Stimulated activated CD4-positive, alpha-beta T cell treated with anti-CD3 and anti-CD28 coated beads, Interleukin-2, amount 100 ng/mL, for 4 hours (primary cell): Measurements from ENCODE around the gene UBL5.
A peak's percentile ranks its signal among the peaks of the same experiment; 100 is the strongest.
"Not testable (repeated sequence)": the region's sequence is repeated elsewhere in the genome, so short reads cannot be mapped to it uniquely, and the experiment has no call there.

ENCODE experiments used
- DNase-seq: peaks from one replicate; pipeline ENCODE4 v3.0.0-alpha.2; 2020; ENCODE audit warnings: low read depth

The UBL5 gene

DNA sequence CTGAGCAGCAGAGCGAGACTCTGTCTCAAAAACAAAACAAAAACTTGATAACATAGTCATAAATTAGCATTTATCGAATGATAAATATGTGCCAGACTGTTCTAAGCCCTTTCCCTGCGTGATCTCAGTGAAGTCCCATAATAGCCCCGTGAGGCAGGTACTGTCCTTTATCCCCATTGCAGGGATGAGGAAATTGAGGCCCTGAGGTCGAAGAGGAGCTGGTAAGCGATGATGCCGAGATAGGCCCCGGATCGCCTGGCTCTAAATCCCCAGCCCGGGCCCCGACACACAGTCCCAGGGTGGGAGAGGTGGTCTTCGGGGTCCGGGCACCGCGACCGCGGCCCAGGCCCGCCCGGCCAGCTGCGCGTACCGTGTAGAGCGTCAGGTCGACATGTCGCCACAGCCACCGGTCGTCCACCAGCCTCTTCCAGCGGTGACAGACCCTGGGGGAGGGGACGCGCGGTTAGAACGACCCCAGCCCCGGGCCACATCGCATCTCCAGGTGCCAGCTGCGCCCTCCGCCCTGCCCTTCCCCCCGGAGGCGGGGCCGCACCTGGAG is 9.5 kb upstream of the UBL5 start:
- no peak for DNase-seq

DNA sequence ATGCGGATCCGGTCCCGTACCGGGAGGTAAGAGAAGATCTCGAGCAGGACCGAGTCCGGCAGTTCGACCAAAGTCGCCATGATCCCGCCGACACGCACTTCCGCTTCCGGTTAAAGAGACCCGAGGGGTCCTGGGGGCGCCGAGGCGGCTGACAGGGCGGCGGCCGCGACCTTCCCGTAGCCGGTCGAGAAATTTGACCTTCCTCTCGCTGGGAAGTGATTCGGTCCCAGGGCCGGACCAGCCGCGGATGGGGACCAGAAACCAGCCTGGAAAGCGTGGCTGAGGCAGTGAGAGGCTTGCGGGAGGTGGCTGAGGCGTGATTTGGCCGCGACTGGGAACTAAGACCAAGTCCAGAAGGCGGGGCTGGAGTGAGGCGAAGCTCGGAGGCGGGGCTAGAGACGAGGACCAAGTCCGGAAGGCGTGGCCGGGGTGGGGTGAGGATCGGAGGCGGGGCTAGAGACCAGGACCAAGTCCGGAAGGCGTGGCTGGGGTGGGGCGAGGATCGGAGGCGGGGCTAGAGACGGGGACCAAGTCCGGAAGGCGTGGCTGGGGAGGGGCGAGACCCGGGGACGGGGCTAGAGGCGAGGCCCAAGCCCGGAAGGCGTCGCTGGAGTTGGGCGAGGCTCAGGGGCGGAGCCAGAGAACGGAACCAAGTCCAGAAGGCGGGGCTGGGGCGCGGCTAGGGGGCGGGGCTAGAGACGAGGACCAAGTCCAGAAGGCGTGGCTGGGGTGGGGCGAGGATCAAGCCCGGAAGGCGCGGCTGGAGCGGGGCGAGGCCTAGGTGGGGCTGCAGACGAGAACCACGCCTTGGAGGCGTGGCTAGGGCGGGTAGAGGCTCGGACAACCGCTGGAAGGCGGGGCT is 8.8 kb upstream of the UBL5 start, which contains the start of gene FBXL12:
Gene FBXL12 (minus strand): TSS at position 346 of the 862 bp plus-strand sequence. CDS start 266 bp downstream, at position 80.
- peak; percentile 100 for DNase-seq

DNA sequence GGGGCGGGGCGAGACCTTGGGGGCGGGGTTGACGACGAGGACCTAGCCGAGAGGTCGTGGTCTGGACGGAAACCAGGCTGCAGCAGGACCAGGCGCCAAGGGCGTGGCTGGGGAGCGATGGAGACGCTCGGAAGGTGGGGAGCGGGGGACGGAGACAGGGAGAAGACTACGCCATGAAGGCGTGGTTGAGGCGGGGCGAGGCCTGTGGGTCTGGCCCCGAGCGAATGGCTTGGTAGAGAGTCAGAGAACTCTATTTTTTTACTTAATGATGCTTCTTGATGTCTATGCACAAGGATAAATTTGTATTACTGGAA is 8.2 kb upstream of the UBL5 start:
- no peak for DNase-seq

- not testable (repeated sequence) for DNase-seq
Observed at GRCh38 chr19:9820034-9820433, 7.7 kb upstream of the UBL5 start.

DNA sequence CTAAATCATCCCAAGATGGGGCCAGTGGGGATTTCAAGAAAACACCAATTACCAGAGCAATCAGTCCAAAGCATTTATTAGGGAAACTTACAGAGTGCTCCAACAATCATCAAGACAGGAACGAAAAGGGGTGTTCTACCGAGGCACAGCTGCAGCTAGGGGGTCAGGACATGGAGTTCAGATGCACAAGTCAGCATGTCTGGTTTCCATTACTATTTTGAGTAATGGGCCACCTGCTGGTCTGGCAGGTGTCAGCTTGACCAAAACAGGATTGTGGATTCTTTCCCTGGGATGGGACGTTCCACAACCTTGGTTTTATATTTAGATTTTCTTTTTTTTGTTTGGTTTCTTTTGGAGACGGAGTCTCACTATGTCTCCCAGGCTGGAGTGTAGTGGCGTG is 3.9 kb upstream of the UBL5 start:
- no peak for DNase-seq

DNA sequence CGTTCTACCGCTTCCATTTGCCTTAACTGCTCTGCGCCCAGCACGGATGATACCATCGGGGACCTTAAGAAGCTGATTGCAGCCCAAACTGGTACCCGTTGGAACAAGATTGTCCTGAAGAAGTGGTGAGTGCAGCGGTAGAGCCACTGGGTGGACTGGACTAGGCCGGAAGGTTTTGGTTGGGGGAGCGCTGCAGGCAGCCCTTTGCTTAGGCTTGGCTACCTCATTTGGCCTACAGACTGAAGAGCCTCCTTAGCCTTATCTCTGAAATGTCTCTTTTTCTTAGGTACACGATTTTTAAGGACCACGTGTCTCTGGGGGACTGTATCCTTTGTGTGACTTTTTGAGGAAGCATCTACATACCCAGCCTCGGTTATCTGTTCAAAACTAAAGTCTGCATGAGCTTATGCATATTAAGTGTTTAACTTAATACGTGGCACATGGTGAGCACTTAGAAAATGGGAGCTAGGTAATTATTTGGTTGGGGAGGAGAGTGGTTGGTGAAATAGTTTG is 889 bp downstream of the UBL5 start:
- DNase-seq = no peak

DNA sequence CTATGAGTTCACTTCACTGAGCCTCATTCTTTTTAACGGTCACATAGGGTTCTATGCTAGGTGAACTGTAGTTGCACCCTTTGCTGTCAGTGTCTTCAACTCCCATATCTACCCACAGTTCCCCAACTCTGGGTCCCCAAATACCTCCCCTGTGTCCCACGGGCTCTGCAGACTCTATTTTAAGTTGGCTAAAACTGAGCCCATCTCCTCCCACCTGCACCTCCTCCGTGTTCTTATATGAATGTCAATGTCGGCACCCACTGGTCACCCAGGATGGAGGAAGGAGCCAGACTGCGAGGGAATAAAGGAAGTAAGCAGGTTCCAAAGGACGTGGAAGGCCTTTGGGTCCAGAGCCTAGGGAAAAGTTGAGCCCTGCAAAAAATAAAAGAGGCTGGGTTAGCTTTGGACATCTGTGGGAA is 6.6 kb downstream of the UBL5 start:
- no peak for DNase-seq

DNA sequence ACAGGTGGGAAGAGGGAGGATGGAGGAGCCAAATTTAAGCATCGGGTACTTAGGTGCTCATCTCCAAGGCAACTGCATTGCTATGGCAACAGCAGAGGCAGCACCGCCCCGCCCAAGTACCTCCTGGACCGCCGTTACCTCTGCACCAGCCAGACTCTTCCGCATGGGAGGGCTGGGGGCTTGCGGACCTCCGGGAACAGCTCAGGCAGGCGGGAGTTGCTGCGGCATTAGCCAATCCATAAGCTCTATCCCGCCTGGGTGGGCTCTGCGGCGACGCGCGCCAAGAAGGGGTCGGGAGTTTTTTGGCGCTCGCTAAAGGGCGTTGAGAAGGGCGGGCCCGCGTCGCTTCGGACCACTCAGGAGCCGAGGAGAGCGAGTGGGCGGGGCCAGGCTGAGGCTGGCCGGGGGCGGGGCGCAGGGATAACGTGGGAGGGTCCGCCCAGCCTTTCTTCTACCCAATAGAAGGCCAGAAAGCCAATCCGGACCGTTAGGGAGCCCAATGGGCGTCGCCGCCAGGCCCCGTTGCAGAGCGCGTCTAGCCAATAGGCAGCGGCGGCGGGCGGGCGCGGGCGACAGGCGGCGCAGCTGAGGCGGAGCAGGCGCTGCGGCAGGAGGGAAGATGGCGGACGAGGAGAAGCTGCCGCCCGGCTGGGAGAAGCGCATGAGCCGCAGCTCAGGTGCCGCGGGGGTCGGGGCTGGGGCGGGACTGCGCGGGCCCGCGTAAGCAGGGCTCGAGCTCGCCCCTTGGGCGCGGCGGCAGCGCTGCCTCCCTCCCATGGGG is 7.2 kb downstream of the UBL5 start, which contains the start of gene PIN1:
Gene PIN1 (plus strand): TSS at position 593 of the 781 bp plus-strand sequence. CDS start 27 bp downstream, at position 620.
- peak; percentile 99 for DNase-seq

DNA sequence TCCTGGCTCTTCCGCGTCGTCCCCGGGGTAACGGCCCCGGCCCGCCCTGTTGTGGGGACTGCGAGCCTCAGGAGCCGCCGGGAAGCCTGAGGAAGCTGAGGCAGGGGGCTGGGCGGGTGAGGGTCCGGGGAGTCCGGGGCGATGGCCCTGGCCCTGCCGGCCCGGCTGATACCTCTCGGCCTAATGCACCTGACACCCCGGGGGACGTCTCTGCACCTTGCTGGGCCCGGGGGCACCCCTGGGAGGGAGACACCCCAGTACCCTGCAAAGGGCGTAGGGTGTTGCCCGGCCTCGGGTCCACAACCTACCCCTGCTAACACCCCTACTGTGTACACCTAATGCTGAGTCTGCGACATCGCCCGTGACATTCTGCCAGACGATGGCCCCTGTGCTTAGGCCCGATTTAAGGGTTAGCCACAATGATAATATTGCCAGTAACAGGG is 7.8 kb downstream of the UBL5 start:
- DNase-seq = no peak

GRCh38 chr19:9836021-9836420 is 8.3 kb downstream of the UBL5 start:
- DNase-seq = no peak

DNA sequence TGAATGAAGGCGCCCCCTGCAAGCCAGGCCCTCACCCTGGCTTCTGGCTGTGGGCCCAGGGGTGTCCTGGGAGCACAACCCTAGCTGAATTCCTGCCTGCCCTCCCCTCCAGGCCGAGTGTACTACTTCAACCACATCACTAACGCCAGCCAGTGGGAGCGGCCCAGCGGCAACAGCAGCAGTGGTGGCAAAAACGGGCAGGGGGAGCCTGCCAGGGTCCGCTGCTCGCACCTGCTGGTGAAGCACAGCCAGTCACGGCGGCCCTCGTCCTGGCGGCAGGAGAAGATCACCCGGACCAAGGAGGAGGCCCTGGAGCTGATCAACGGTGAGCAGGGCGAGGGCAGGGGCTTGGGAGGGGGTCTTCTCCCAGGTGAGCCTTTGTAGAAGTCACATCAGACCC is 10.6 kb downstream of the UBL5 start:
- DNase-seq = no peak

GRCh38 chr19:9839415-9839814 is 11.7 kb downstream of the UBL5 start:
- DNase-seq = no peak

GRCh38 chr19:9842834-9843625 is 15.3 kb downstream of the UBL5 start:
- no peak for DNase-seq

DNA sequence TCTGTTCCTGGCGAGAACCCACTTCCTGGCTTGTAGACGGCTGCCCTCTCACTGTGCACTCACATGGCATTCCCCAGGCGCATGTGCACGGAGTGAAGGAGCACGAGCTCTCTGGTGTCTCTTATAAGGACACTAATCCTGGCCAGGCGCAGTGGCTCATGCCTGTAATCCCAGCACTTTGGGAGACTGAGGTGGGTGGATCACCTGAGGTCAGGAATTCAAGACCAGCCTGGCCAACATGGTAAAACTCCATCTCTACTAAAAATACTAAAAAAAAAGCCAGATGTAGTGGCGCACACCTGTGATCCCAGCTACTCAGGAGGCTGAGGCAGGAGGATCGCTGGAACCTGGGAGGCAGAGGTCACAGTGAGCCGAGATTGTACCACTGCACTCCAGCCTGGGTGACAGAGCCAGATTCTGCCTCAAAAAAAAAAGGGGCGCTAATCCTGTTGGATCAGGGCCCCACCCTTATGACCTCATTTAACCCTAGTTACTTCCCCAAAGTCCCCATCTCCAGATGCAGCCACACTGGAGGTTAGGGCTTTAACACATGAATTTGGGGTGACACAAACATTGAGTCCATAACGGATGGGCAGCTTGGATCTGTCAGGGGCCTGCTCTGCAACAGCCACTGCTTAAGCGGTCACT is 16.0 kb downstream of the UBL5 start:
- not testable (repeated sequence) for DNase-seq

- no peak for DNase-seq
Observed at GRCh38 chr19:9847087-9847671, 19.5 kb downstream of the UBL5 start.

GRCh38 chr19:9848060-9848459 is 20.3 kb downstream of the UBL5 start:
- DNase-seq = no peak

GRCh38 chr19:9848762-9849161 is 21.0 kb downstream of the UBL5 start:
- no peak for DNase-seq

- no peak for DNase-seq
Observed at GRCh38 chr19:9849791-9850190, 22.1 kb downstream of the UBL5 start.

DNA sequence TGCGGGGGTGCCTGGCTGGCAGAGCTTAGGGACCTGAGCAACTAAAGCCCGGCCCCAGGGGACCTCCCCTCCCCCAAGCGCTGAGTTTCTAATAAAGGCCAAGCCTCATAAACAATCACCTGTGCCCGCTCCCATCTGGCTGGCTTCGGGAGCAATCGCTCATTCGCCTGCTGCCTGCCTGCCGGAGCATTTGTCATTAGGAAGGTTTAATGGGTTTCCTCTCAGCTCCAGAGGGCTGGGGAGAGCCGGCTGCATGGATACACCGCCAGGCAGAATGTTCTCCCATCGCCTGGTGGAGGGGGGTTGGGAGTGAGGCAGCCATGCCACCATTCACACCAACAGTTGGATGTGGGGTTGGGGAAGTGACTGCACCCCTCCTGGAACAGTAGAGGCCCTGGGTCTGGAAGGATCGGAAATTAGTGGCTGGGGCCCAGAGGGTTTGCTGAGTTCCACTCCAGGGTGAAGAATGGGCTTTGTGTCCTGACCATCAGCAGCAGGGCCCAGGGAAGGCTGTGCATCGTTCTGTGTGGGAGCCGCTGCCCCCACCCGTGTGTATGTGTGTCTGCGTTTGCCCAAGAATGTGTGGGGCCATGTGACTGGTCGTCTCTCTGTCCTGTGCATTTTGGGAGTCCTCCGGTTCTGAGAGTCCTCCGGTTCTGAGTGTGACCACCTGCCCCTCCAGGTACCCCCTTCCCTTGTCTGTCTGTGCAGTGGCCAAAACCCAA is 22.7 kb downstream of the UBL5 start:
- DNase-seq = no peak

DNA sequence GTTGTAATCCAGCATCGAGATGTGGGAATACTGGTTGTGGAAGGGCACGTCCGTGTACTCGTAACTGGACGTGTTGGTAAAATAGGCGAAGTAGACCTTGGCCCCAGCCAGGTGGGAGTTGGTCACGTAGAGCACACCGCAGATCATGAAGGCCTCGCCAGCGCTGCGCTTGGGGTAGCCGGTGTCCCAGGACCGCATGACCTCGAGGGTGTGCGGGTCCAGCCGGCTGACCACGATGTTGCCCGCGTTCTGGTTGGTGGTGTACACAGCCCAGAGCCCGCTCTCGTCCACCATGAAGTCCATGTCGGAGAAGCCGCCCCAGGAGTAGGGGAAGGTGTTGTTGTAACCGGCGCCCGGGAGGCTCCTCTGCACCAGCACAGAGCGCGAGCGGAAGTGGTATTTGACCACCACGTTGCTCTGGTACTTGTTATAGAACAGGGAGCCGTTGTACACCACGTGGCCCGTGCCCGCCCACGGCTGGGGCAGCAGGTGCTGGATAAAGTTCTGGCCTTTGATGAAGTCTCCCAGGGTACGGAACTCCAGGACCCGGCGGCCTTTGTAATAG is 26.6 kb downstream of the UBL5 start:
- DNase-seq = no peak
